ENCODE data around the gene PEX5. TPM values are rescaled to one million over a fixed set of nuclear protein-coding genes. Genes with fewer than 3 reads are reported as not detected.

The PEX5 gene
- total RNA-seq, 2 experiments from 2014 or later = 54.4 to 99.9 TPM

- ChIA-PET POLR2A (no interaction called here), CTCF (ENCODE audit: unreplicated experiment) (no interaction called here)
- intact Hi-C loops (cut with micrococcal nuclease; ENCODE audit: unreplicated experiment) = no loop called here
- DNase-seq (ENCODE audit: low spot score) = no peak
- H3K9me3 ChIP-seq (ENCODE audit: low read length) = peaks cover 3% of the 10 kb centered on the region; the same call in 1 of the 2 replicates
- H3K4me1 ChIP-seq (ENCODE audit: insufficient read depth, low read length, poor library complexity, severe bottlenecking) = peaks cover 2% of the 10 kb centered on the region
- no TSS peak for BruUV-seq (replicated peaks)
- H3K4me3 ChIP-seq (ENCODE audit: low read depth, low read length, poor library complexity, severe bottlenecking) = no peak overlapping the region
- no peak overlapping the region for H3K27ac ChIP-seq (ENCODE audit: low read depth, low read length, poor library complexity, severe bottlenecking)
- H3K36me3 ChIP-seq (ENCODE audit: insufficient read depth, low read length) = peaks cover 4% of the 10 kb centered on the region
- H3K79me2 ChIP-seq (ENCODE audit: insufficient read depth, low read depth, low read length) = no peaks in the 10 kb centered on the region
- H3K9me2 ChIP-seq (ENCODE audit: insufficient read depth, low read length) = no peaks in the 10 kb centered on the region
- no peak overlapping the region for H2AFZ ChIP-seq (ENCODE audit: low read length)
- H3K4me2 ChIP-seq (ENCODE audit: low read length) = no peak overlapping the region
- no peaks in the 10 kb centered on the region; the same call in 1 of the 2 replicates for H4K20me1 ChIP-seq (ENCODE audit: insufficient read depth, low read length)
- TF ChIP-seq CTCF (conservative IDR thresholded peaks at IDR 0.05; ENCODE audit: low read length) (no peak), EZH2phosphoT487 (IDR thresholded peaks at IDR 0.05; ENCODE audit: borderline replicate concordance, low read depth, low read length) (no peak)
Observed at GRCh38 chr12:7217475-7218069, 28.1 kb downstream of the PEX5 start.

- H3K4me3 ChIP-seq (ENCODE audit: low read depth, low read length, poor library complexity, severe bottlenecking) = no peak overlapping the region
- TF ChIP-seq CTCF (conservative IDR thresholded peaks at IDR 0.05; ENCODE audit: low read length) = peak; percentile 98
- TF ChIP-seq EZH2phosphoT487 (IDR thresholded peaks at IDR 0.05; ENCODE audit: borderline replicate concordance, low read depth, low read length) = no peak
- H3K9me2 ChIP-seq (ENCODE audit: insufficient read depth, low read length) = no peaks in the 10 kb centered on the region
- intact Hi-C loops (cut with micrococcal nuclease; ENCODE audit: unreplicated experiment) = loop anchor here (1.0 kb wide), 2 partner anchors 241 to 419 kb away; no protein-coding TSS in a partner anchor
- ChIA-PET CTCF (ENCODE audit: unreplicated experiment) (no interaction called here), POLR2A (interaction anchor here (0.6 to 1.0 kb wide), 2 partner anchors 148 to 435 kb away, joined by 3 read pairs; no protein-coding TSS in a partner anchor)
- DNase-seq (ENCODE audit: low spot score) = peak; percentile 84
- no peak overlapping the region for H2AFZ ChIP-seq (ENCODE audit: low read length)
- no peaks in the 10 kb centered on the region for H3K79me2 ChIP-seq (ENCODE audit: insufficient read depth, low read depth, low read length)
- no peaks in the 10 kb centered on the region for H3K9me3 ChIP-seq (ENCODE audit: low read length)
- H3K36me3 ChIP-seq (ENCODE audit: insufficient read depth, low read length) = no peaks in the 10 kb centered on the region
- H4K20me1 ChIP-seq (ENCODE audit: insufficient read depth, low read length) = no peaks in the 10 kb centered on the region; the same call in 1 of the 2 replicates
- H3K4me2 ChIP-seq (ENCODE audit: low read length) = no peak overlapping the region
- BruUV-seq (replicated peaks) = no TSS peak
- H3K27ac ChIP-seq (ENCODE audit: low read depth, low read length, poor library complexity, severe bottlenecking) = no peak overlapping the region
- no peaks in the 10 kb centered on the region for H3K4me1 ChIP-seq (ENCODE audit: insufficient read depth, low read length, poor library complexity, severe bottlenecking)
Observed at GRCh38 chr12:7219599-7220243, 30.2 kb downstream of the PEX5 start.

GRCh38 chr12:7221486-7221885 is 32.0 kb downstream of the PEX5 start:
- BruUV-seq (replicated peaks) = no TSS peak
- Histone ChIP-seq H3K4me3 (ENCODE audit: low read depth, low read length, poor library complexity, severe bottlenecking) (no peak overlapping the region), H3K36me3 (ENCODE audit: insufficient read depth, low read length) (no peaks in the 10 kb centered on the region), H3K9me3 (ENCODE audit: low read length) (no peaks in the 10 kb centered on the region), H3K79me2 (ENCODE audit: insufficient read depth, low read depth, low read length) (no peaks in the 10 kb centered on the region), H3K4me2 (ENCODE audit: low read length) (no peak overlapping the region), H3K9me2 (ENCODE audit: insufficient read depth, low read length) (no peaks in the 10 kb centered on the region), H4K20me1 (ENCODE audit: insufficient read depth, low read length) (no peaks in the 10 kb centered on the region; the same call in 1 of the 2 replicates), H2AFZ (ENCODE audit: low read length) (no peak overlapping the region), H3K4me1 (ENCODE audit: insufficient read depth, low read length, poor library complexity, severe bottlenecking) (no peaks in the 10 kb centered on the region), H3K27ac (ENCODE audit: low read depth, low read length, poor library complexity, severe bottlenecking) (no peak overlapping the region)
- intact Hi-C loops (cut with micrococcal nuclease; ENCODE audit: unreplicated experiment) = no loop called here
- no peak for DNase-seq (ENCODE audit: low spot score)
- POLR2A ChIA-PET = no interaction called here
- CTCF ChIA-PET (ENCODE audit: unreplicated experiment) = no interaction called here
- TF ChIP-seq CTCF (conservative IDR thresholded peaks at IDR 0.05; ENCODE audit: low read length) = no peak
- no peak for TF ChIP-seq EZH2phosphoT487 (IDR thresholded peaks at IDR 0.05; ENCODE audit: borderline replicate concordance, low read depth, low read length)

All from OCI-LY7 (cell line).